ENCODE data around the gene JTB. TPM values are rescaled to one million over a fixed set of nuclear protein-coding genes. Genes with fewer than 3 reads are reported as not detected.

The JTB gene
- total and polyA plus RNA-seq, 9 of the 15 experiments (the other 6 are each of a cell fraction or from before 2014, with no cell fraction given): 24.7 to 308 (median 151) TPM

DNA sequence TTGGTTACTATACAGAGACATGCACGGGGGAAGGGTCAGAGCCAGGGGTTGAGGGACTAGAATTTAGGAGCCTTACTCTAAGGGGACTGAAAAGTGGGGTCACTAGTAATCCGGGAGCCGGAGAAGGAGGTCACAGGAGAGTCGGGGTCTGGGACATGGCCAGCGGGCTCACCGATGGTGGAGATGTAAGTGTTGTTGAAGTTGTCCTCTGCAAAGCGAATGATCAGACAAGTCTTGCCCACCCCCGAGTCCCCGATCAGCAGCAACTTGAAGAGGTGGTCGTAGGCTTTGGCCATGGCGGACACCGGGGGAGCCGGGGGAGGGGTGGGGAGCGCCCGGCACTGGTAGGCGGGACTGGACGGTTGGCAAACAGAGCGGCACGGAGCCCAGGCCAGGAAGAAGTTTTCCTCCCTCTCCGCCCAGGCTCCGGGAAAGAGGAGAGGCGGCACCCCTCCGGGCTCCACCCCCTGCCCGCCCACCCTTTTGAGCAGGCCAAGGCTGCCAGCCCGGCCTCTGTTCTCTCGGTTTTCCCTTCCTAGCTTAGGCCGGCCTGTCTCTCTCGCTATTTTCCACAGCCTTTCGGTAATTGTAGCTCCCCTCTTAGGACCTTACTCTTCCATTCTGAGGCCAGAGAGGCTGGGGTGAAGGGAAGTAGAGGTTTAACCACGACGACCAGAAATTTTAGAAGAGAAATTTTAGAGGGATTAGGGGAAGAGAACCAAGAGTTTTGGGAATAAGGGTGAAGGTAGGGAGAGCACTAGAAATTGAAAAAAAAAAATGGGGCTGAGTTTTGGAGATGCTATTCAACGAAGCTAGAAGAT lies 8.7 kb upstream of the JTB start, which contains the start of gene RAB13 (continued):
- TF ChIP-seq ZNF143 (CRISPR knock-in tag; IDR thresholded peaks at IDR 0.05) (no peak), ZNF766 (CRISPR knock-in tag; conservative IDR thresholded peaks at IDR 0.05) (0 out of 2 replicates have a peak, but pooled peaks have one; percentile 3), NONO (IDR thresholded peaks at IDR 0.05; ENCODE audit: low read depth in 2 of 2, low read length in 1 of 2) (no peak), ZNF76 (CRISPR knock-in tag; IDR thresholded peaks at IDR 0.05; ENCODE audit: borderline replicate concordance) (no peak), ZNF232 (CRISPR knock-in tag; IDR thresholded peaks at IDR 0.05) (no peak), ZNF511 (CRISPR knock-in tag; IDR thresholded peaks at IDR 0.05) (no peak), ARID1B (IDR thresholded peaks at IDR 0.05) (0 out of 2 replicates have a peak, but pooled peaks have one; percentile 11), MCM7 (IDR thresholded peaks at IDR 0.05) (no peak), SNRNP70 (optimal IDR thresholded peaks at IDR 0.05; ENCODE audit: low read depth, low read length) (no peak), ZBED1 (IDR thresholded peaks at IDR 0.05) (no peak), SP2 (IDR thresholded peaks at IDR 0.05; ENCODE audit: extremely low read depth, low read depth, low read length, poor library complexity, severe bottlenecking) (no peak), CHCHD3 (CRISPR knock-in tag; IDR thresholded peaks at IDR 0.05) (no peak), POLR2H (tag; IDR thresholded peaks at IDR 0.05; ENCODE audit: low read depth) (0 out of 2 replicates have a peak, but pooled peaks have one; percentile 20), ZBTB7A (IDR thresholded peaks at IDR 0.05; ENCODE audit: borderline replicate concordance, control insufficient read depth, low read depth, low read length) (peak; percentile 43; the same call in 1 of the 2 replicates), RCOR1 (IDR thresholded peaks at IDR 0.05; ENCODE audit: borderline replicate concordance in 1 of 2, low read depth in 2 of 2, low read length in 2 of 2) (no peak), MAFK (IDR thresholded peaks at IDR 0.05; ENCODE audit: low read length) (no peak)
- TF ChIP-seq, protein P1, sequence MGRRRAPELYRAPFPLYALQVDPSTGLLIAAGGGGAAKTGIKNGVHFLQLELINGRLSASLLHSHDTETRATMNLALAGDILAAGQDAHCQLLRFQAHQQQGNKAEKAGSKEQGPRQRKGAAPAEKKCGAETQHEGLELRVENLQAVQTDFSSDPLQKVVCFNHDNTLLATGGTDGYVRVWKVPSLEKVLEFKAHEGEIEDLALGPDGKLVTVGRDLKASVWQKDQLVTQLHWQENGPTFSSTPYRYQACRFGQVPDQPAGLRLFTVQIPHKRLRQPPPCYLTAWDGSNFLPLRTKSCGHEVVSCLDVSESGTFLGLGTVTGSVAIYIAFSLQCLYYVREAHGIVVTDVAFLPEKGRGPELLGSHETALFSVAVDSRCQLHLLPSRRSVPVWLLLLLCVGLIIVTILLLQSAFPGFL (CRISPR knock-in tag; IDR thresholded peaks at IDR 0.05): no peak
- TF ChIP-seq, protein P2, sequence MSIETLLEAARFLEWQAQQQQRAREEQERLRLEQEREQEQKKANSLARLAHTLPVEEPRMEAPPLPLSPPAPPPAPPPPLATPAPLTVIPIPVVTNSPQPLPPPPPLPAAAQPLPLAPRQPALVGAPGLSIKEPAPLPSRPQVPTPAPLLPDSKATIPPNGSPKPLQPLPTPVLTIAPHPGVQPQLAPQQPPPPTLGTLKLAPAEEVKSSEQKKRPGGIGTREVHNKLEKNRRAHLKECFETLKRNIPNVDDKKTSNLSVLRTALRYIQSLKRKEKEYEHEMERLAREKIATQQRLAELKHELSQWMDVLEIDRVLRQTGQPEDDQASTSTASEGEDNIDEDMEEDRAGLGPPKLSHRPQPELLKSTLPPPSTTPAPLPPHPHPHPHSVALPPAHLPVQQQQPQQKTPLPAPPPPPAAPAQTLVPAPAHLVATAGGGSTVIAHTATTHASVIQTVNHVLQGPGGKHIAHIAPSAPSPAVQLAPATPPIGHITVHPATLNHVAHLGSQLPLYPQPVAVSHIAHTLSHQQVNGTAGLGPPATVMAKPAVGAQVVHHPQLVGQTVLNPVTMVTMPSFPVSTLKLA (conservative IDR thresholded peaks at IDR 0.05): no peak
- TF ChIP-seq, protein P3, sequence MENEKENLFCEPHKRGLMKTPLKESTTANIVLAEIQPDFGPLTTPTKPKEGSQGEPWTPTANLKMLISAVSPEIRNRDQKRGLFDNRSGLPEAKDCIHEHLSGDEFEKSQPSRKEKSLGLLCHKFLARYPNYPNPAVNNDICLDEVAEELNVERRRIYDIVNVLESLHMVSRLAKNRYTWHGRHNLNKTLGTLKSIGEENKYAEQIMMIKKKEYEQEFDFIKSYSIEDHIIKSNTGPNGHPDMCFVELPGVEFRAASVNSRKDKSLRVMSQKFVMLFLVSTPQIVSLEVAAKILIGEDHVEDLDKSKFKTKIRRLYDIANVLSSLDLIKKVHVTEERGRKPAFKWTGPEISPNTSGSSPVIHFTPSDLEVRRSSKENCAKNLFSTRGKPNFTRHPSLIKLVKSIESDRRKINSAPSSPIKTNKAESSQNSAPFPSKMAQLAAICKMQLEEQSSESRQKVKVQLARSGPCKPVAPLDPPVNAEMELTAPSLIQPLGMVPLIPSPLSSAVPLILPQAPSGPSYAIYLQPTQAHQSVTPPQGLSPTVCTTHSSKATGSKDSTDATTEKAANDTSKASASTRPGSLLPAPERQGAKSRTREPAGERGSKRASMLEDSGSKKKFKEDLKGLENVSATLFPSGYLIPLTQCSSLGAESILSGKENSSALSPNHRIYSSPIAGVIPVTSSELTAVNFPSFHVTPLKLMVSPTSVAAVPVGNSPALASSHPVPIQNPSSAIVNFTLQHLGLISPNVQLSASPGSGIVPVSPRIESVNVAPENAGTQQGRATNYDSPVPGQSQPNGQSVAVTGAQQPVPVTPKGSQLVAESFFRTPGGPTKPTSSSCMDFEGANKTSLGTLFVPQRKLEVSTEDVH (IDR thresholded peaks at IDR 0.05; ENCODE audit: low read depth, partially characterized antibody): peak; percentile 49
